ENCODE measurements around the gene ZNF652. TPM values are rescaled to one million over a fixed set of nuclear protein-coding genes. Genes with fewer than 3 reads are reported as not detected.

The ZNF652 gene
- total RNA-seq, 1 experiment from 2014 or later = 24.5 TPM

DNA sequence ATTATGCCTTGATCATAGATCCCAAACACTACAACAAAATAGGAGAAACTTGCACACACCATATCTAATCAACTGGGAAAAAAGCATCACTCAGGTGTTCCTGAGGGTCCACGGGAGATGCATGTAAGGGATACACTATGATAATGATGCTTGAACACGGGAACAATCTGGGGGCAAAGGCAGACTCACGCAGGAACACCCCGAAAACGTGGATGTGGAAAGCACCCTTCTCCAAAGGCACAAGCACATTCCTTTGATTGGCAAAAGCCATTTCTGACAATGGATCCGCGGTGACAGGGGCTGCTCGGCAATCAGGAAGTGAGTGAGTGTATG is 1.3 kb downstream of the ZNF652 start:
- no peak for DNase-seq (ENCODE audit: extremely low read depth, low read depth)

- no peak for DNase-seq (ENCODE audit: extremely low read depth, low read depth)
These were observed 1.9 kb downstream of the ZNF652 start for GRCh38 chr17:49359990-49360795.

DNA sequence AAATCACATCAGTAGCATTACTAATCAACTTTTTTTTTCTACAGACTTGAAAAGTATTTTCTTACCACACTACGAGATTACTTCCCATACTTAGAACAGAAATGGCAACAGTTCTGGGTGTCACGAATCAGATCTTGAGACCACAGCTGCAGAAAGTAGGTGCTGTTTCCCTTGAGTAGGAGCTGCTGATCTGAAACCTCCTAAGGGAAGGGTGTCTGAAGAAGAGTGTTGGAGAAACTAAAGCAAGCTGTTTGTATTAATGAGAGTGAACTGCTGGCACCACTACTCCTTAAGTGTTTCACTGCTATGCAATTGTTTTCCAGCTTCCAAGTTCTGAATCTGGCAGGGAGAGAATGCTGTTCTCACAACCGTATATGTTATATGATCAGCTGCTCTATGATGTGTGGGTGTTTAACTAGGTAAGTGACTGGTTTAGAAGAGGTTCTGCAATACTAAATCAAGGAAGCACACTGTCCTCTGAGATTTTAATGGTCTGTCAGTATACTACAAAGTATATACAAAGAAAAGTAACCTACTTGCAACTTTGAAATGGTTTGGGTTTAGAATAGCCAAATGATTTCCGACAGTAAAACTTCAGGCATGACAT is 3.3 kb downstream of the ZNF652 start:
- no peak for DNase-seq (ENCODE audit: extremely low read depth, low read depth)

- no peak for DNase-seq (ENCODE audit: extremely low read depth, low read depth)
These were observed 4.5 kb downstream of the ZNF652 start for GRCh38 chr17:49357516-49357915.

GRCh38 chr17:49356320-49356719 is 5.7 kb downstream of the ZNF652 start:
- no peak for DNase-seq (ENCODE audit: extremely low read depth, low read depth)

DNA sequence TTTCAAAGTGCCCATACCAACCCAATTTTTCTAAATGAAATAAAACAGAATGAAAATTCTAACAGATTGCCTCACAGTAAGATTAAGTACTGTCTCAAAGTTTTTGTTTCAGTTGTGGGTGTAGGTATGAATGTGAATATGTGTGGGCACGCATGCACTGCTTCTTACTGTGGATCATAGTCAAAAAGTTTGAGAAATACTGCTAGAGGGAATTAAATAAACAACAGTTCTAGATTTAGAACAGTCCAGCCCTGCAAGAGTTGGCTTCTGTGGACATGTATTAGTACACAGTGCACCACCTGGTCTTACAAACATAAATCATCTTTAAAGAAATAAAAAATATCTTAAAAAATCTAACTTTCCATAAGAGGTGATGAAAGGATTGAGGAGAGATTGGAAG is 8.4 kb downstream of the ZNF652 start:
- DNase-seq (ENCODE audit: extremely low read depth, low read depth) = no peak

GRCh38 chr17:49352587-49353154 is 9.4 kb downstream of the ZNF652 start:
- DNase-seq (ENCODE audit: extremely low read depth, low read depth) = no peak

DNA sequence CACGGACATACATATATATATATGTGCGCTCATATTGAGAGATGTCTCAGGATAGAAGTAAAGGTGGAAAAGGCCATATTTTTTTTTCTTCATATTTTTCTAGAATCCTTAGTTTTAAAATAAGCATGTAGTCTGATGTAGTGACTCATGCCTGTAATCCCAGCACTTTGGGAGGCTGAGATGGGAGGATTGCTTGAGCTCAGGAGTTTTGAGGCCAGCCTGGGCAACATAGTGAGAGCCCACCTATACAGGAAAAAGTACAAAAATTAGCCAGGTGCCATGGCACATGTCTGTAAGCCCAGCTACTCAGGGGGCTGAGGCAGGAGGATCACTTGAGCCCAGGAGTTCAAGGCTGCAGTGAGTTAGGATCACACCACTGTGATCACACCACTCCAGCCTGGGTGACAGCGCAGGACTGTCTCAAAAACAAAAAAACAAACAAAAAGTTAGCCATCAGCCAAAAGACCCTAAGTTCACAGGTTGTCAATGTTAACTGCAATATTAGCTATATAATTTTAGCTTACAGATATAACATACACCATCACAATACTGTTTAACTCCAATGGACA is 10.4 kb downstream of the ZNF652 start:
- no peak for DNase-seq (ENCODE audit: extremely low read depth, low read depth)

DNA sequence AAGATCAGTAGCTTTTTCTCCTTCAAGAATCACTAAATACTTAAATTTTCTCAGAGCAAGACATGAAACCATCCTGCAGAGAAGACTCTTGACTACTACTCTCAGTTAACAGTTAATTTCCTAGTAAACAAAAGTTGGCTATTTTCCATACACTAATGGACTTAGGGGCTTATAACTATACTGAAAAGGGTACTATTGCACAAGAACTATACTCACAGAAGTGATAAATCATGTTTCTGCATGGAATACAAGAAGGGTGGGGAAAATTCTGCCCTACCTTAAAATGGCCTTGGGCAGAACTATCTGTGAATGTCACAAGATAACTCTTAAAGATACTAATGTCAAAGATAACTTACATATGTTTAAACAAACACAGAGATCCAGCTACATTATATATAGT is 12.5 kb downstream of the ZNF652 start:
- DNase-seq (ENCODE audit: extremely low read depth, low read depth) = no peak

- DNase-seq (ENCODE audit: extremely low read depth, low read depth) = no peak
These were observed 17.1 kb downstream of the ZNF652 start for GRCh38 chr17:49344914-49345313.

- DNase-seq (ENCODE audit: extremely low read depth, low read depth) = no peak
These were observed 18.8 kb downstream of the ZNF652 start for GRCh38 chr17:49343273-49343672.

- no peak for DNase-seq (ENCODE audit: extremely low read depth, low read depth)
These were observed 19.5 kb downstream of the ZNF652 start for GRCh38 chr17:49342575-49342936.

GRCh38 chr17:49341356-49341755 is 20.7 kb downstream of the ZNF652 start:
- no peak for DNase-seq (ENCODE audit: extremely low read depth, low read depth)

- DNase-seq (ENCODE audit: extremely low read depth, low read depth) = no peak
These were observed 22.7 kb downstream of the ZNF652 start for GRCh38 chr17:49339354-49339753.

GRCh38 chr17:49338883-49339282 is 23.2 kb downstream of the ZNF652 start:
- no peak for DNase-seq (ENCODE audit: extremely low read depth, low read depth)

DNA sequence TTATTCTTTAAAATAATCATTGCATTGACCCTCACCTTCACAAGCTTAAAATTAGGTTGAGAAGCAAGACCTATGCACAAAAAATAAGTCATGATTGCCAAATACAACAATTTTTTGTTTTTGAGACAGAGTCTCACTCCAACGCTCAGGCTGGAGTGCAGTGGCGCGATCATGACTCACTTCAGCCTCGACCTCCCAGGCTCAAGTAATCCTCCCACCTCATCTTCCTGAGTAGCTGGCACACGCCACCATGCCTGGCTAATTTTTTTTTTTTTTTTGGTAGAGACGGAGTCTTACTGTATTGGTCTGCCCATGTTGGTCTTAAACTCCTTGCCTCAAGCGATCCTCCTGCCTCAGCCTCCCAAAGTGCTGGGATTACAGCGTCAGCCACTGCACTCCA is 24.2 kb downstream of the ZNF652 start:
- DNase-seq (ENCODE audit: extremely low read depth, low read depth) = no peak

DNA sequence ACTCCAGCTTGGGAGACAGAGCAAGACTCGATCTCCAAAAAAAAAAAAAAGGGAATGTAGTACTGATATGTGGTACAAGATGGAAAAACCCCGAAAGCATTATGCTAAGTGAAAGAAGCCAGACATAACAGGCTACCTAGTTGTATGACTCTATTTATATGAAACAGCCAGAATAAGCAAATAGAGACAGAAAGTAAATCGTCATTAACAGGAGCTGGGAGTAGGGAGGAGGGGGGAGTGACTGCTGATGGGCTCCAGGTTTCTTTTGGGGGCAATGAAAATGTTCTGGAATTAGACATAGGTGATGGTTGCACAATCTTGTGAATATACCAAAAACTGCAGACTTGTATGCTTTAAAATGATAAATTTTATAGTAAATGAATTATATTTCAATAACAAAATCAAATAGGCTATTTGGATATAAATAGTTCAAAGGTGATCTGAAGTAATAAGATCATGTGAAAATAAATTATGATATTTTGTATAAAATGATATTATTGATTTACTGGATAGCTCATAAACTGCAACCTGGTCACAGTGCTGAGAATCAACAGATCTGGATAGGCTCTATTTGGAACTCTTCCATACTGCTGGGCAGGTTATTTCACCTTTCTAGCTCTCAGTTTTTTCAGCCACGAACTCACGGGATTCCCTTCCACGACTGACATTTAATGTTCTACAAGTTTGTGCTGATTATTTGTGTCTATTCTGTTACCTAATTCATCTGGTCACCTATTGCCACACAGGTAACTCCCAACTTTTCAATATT is 27.1 kb downstream of the ZNF652 start:
- no peak for DNase-seq (ENCODE audit: extremely low read depth, low read depth)

GRCh38 chr17:49333804-49334203 is 28.2 kb downstream of the ZNF652 start:
- DNase-seq (ENCODE audit: extremely low read depth, low read depth) = no peak

DNA sequence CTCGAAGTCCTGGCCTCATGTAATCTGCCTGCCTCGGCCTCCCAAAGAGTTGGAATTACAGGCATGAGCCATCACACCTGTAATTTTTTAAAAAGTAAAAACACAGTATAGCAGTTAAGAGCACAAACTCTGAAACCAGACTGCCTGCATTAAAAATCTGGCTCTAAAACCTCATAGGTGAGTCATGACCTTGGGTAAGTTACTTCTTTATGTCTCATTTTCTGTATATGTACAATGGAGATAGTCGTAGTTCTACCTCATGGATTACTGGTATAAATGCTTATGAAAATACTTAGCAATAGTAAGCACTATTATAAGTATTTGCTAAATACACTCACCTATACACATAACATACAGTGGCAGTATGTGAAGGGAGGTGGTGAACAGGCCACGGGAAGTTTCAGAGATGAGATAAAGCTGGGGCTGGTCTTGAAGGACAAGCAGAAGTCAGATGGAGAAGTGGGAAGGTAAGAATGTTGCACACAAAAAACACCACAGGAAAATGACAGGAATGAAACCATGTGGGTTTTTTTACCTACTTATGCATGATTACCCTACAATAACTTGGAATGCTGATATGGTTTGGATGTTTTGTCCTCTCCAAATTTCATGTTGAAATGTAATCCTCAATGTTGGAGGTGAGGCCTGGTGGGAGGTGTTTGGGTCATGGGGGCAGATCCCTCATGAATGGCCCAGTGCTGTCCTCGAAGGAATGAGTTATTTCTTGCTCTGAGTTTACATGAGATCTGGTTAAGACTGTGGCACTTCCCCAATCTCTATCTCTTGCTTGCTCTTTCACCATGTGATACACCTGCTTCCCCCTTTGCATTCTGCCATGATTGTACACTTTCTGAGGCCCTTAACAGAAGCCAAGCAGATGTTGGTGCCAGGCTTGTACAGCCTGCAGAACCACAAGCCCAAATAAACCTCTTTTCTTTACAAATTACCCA is 33.9 kb downstream of the ZNF652 start:
- no peak for DNase-seq (ENCODE audit: extremely low read depth, low read depth)

DNA sequence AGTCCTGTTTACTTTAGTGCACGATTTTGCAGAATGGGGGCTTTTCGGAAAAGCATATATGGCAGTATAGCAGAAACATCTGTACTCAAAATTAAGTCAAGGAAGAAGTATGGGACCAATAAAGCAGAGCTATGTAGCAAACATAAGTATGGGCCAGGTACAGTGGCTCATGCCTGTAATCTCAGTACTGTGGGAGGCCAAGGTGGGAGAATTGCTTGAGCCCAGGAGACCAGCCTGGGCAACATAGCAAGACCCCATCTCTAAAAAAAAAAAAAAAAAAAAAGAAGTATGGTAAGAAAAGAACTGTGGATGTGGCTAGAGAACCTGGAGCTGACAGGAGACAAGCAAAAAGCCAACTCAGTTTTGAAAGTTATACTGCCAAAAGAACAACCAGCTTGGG is 36.1 kb downstream of the ZNF652 start:
- no peak for DNase-seq (ENCODE audit: extremely low read depth, low read depth)

Measured in NCI-H460 (cell line).